PC-9 (cell line): ENCODE data around the gene RNF11. TPM values are rescaled to one million over a fixed set of nuclear protein-coding genes. Genes with fewer than 3 reads are reported as not detected.
"Not testable (repeated sequence)": the region's sequence is repeated elsewhere in the genome, so short reads cannot be mapped to it uniquely, and the experiment has no call there.

Experiments used
- BruUV-seq: library from RNA; stranded (reverse); fragments of 400-500 nt; replicated peaks from 2 replicates; lab custom pipeline; 2021; lab: Mats Ljungman, UMichigan
- CTCF ChIA-PET: fragments of 300-600 bp; sonication (Branson Sonifier 250); formaldehyde crosslinking; loops from one replicate; lab custom pipeline; 2022; ENCODE audit warnings: antibody characterized with exemption; lab: Charles Lee
- POLR2A ChIA-PET: fragments of 300-600 bp; sonication (Branson Sonifier 250); formaldehyde crosslinking; loops from one replicate; lab custom pipeline; 2022; ENCODE audit warnings: antibody characterized with exemption; ENCODE audit not compliant: unreplicated experiment; lab: Charles Lee
- DNase-seq, 2 experiments: peaks; one replicate each; pipeline versions ENCODE4 v3.0.0 to v3.0.0-alpha.2; 2015 to 2022; ENCODE audit warnings: mixed read lengths in 1 of 2
- H2AFZ ChIP-seq: fragments of 200-600 bp; sonication (generic); 2 replicates; pipeline ENCODE4 v1.8.1; 2017; ENCODE audit warnings: antibody characterized with exemption
- H3F3A ChIP-seq: fragments of 200-600 bp; sonication (generic); 2 replicates; pipeline ENCODE4 v1.8.1; 2017; ENCODE audit warnings: antibody characterized with exemption, mild to moderate bottlenecking, low read depth; ENCODE audit not compliant: insufficient read depth
- H3K27ac ChIP-seq: fragments of 200-600 bp; sonication (generic); 2 replicates; pipeline ENCODE4 v1.6.1; 2016; ENCODE audit warnings: mixed run types
- H3K27me3 ChIP-seq: fragments of 200-600 bp; sonication (generic); 2 replicates; pipeline ENCODE4 v1.6.1; 2016; ENCODE audit warnings: low read depth, mixed run types; ENCODE audit not compliant: insufficient read depth
- H3K36me3 ChIP-seq: fragments of 200-600 bp; sonication (generic); 2 replicates; pipeline ENCODE4 v1.6.1; 2016; ENCODE audit warnings: low read depth, mixed run types
- H3K4me1 ChIP-seq: fragments of 200-600 bp; sonication (generic); replicated peaks from 2 replicates; pipeline ENCODE4 v1.6.1; 2016; ENCODE audit warnings: mixed run types; ENCODE audit not compliant: insufficient read depth
- H3K4me2 ChIP-seq: fragments of 200-600 bp; sonication (generic); 2 replicates; pipeline ENCODE4 v1.6.1; 2017; ENCODE audit warnings: mixed run types
- H3K4me3 ChIP-seq: fragments of 200-600 bp; sonication (generic); 2 replicates; pipeline ENCODE4 v1.6.1; 2016; ENCODE audit warnings: mixed run types
- H3K79me2 ChIP-seq: fragments of 200-600 bp; sonication (generic); 2 replicates; pipeline ENCODE4 v1.6.1; 2017; ENCODE audit warnings: low read depth, mixed run types
- H3K9me2 ChIP-seq: fragments of 200-600 bp; sonication (generic); 2 replicates; pipeline ENCODE4 v1.8.1; 2017; ENCODE audit warnings: mild to moderate bottlenecking; ENCODE audit not compliant: insufficient read depth
- H3K9me3 ChIP-seq: fragments of 200-600 bp; sonication (generic); 2 replicates; pipeline ENCODE4 v1.8.1; 2016; ENCODE audit warnings: low read depth; ENCODE audit not compliant: insufficient read depth
- H4K20me1 ChIP-seq: fragments of 200-600 bp; sonication (generic); 2 replicates; pipeline ENCODE4 v1.8.1; 2017; ENCODE audit not compliant: insufficient read depth
- CTCF ChIP-seq: fragments of 200-600 bp; sonication (generic); conservative IDR thresholded peaks from 2 replicates; pipeline ENCODE4 v1.6.1; 2017; ENCODE audit warnings: mixed run types, antibody characterized with exemption, mild to moderate bottlenecking, moderate library complexity
- EZH2 ChIP-seq: fragments of 200-600 bp; sonication (generic); IDR thresholded peaks from 2 replicates; pipeline ENCODE4 v1.8.0; 2017; ENCODE audit warnings: antibody characterized with exemption, low read depth
- intact Hi-C: fragments of 100-400 bp; cut with micrococcal nuclease; formaldehyde crosslinking; loops from one replicate; pipeline ENCODE4 v1.10.0; 2022; ENCODE audit not compliant: unreplicated experiment
- total RNA-seq: library from RNA; stranded (reverse); gene quantifications from 2 replicates; pipeline ENCODE4 v1.2.3, GENCODE V29; 2021

Gene RNF11
- total RNA-seq, 1 experiment from 2014 or later = 73.2 TPM

DNA sequence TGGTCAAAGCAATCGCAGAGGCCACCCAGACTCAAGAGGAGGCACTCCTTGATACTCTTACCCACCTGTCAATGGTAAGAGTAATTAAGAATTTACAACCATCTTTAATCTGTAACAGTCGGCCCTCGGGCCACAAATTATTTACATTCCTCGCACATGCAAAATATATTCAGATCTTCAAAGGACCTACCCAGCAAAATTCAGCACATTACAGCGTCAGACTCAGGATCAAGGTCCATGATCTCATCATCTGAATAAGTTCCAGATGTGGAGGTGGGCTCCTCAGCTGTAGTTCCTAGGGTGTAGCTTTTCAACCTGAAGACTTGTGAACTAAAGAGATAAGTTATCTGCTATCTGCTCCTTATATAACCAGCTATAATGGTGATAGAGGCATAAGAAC lies 17.1 kb upstream of the RNF11 start:
- ChIA-PET POLR2A (no interaction called here), CTCF (no interaction called here)
- H3K4me1 ChIP-seq = peaks cover 23% of the 10 kb centered on the region
- no peak overlapping the region for H3K4me3 ChIP-seq
- no peak overlapping the region for H3K27ac ChIP-seq
- TF ChIP-seq CTCF = no peak
- TF ChIP-seq EZH2 = no peak
- H3F3A ChIP-seq = peaks cover 18% of the 10 kb centered on the region; the same call in 1 of the 2 replicates
- intact Hi-C loops = no loop called here
- BruUV-seq = no TSS peak
- H3K79me2 ChIP-seq = no peaks in the 10 kb centered on the region
- no peaks in the 10 kb centered on the region for H4K20me1 ChIP-seq
- no peaks in the 10 kb centered on the region; the same call in 1 of the 2 replicates for H3K9me3 ChIP-seq
- H2AFZ ChIP-seq = no peak overlapping the region
- H3K27me3 ChIP-seq = no peaks in the 10 kb centered on the region
- DNase-seq = no peak
- H3K4me2 ChIP-seq = no peak overlapping the region
- H3K9me2 ChIP-seq = no peaks in the 10 kb centered on the region
- H3K36me3 ChIP-seq = no peaks in the 10 kb centered on the region

DNA sequence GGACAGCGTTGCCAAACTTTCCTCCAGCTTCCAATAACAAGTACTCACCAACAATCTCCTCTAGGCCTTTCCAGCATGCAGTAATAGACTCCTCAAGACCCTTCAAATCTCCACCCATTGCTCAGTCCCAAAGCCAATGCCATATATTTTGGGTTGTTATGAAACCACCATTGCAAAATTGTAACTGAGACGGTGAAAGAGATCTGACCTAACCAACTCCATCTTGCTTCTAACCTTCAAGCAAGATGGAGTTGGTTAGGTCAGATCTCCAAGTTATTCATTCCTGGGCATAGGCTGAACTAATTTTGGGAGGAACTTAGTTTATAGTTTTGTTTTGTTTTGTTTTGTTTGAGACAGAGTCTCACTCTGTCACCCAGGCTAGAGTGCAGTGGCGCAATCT lies 14.5 kb upstream of the RNF11 start:
- H3K79me2 ChIP-seq, H3K27me3 ChIP-seq, H3K4me3 ChIP-seq, H3F3A ChIP-seq, POLR2A ChIA-PET, H3K4me2 ChIP-seq, H3K9me2 ChIP-seq, CTCF ChIA-PET, H2AFZ ChIP-seq, H3K9me3 ChIP-seq, H4K20me1 ChIP-seq, intact Hi-C loops, BruUV-seq, H3K27ac ChIP-seq, H3K36me3 ChIP-seq, DNase-seq, H3K4me1 ChIP-seq: not testable (repeated sequence)

GRCh38 chr1:51222136-51222787 lies 13.8 kb upstream of the RNF11 start:
- no peak overlapping the region for H3K27ac ChIP-seq
- H3K9me2 ChIP-seq = no peaks in the 10 kb centered on the region
- no peak for DNase-seq
- CTCF ChIA-PET = no interaction called here
- no peaks in the 10 kb centered on the region for H4K20me1 ChIP-seq
- POLR2A ChIA-PET = no interaction called here
- H3K36me3 ChIP-seq = no peaks in the 10 kb centered on the region
- peaks cover 7% of the 10 kb centered on the region for H3K4me1 ChIP-seq
- intact Hi-C loops = no loop called here
- BruUV-seq = no TSS peak
- 0 out of 2 replicates have a peak, but pooled peaks cover 7% of the 10 kb centered on the region for H3F3A ChIP-seq
- no peak overlapping the region for H2AFZ ChIP-seq
- no peaks in the 10 kb centered on the region; the same call in 1 of the 2 replicates for H3K9me3 ChIP-seq
- H3K4me3 ChIP-seq = no peak overlapping the region
- TF ChIP-seq EZH2 = no peak
- TF ChIP-seq CTCF = no peak
- H3K79me2 ChIP-seq = no peaks in the 10 kb centered on the region
- H3K27me3 ChIP-seq = no peaks in the 10 kb centered on the region
- no peak overlapping the region for H3K4me2 ChIP-seq
